NCI-H748 treated with DMSO at 0.1 percent for 48 hours (cell line): ENCODE data around the gene TPT1.

Experiments
- DNase-seq: peaks from one replicate; lab custom pipeline; 2025; lab: John Stamatoyannopoulos, UW

The TPT1 gene

DNA sequence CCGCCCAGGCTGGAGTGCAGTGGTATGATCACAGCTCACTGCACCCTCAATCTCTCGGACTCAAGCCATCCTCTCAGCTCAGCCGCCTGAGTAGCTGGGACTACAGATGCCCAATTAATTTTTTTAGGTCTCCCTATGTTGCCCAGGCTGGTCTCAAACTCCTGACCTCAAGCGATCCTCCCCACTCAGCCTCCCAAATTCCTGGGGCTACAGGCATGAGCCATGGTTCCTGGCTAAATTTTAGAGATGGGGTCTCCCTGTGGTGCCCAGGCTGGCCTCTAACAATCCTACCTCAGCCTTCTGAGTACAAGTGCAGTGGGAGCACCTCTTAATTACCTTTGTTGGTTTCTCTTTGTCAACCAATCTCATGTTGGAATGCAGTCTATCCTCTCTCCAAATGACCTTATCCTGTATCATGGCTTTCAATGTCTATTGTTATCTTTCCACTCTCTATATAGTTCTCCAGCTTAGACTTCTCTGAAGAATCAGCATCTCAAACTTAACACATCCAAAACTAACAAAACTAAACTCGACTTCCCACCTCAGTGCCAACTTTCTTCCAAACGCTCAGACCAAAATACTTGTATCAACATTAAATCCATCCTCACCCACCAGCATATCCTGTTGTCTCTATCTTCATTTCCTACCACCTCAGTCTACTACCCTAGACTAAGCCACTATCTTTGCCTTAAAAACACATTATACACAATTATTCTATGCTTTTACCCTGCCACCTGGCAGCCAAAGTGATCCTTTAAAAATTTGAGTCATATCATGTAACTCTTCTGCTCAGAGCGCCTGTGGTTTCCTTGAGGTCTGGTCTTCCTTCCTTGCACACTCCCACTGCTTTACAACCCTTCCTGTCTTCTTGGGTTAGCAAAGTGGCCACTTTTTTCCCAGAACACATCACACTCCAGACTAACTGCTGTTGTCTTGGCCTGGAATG is 6.7 kb downstream of the TPT1 start:
- DNase-seq = no peak

- no peak for DNase-seq
These were observed 7.6 kb downstream of the TPT1 start for GRCh38 chr13:45333251-45333976.

DNA sequence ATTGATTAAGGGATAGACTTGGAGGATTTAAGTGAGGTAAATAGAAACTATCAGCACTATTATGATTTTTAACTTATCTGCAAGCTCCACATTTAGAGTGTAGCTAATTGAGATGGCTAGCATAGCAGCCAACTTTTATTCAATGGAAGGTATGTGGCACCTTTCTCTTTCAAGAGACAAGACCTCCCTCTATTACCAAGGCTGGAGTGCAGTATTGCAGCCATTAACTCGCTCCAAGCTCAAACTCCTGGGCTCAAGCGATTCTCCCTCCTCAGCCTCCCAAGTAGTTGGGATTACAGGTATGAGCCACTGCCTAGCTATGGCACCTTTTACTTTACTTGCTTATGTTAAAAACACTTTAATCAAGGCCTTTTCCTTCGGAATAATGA is 8.2 kb downstream of the TPT1 start:
- no peak for DNase-seq

- DNase-seq = no peak
These were observed 8.8 kb downstream of the TPT1 start for GRCh38 chr13:45332036-45332830.

- DNase-seq = no peak
These were observed 9.3 kb downstream of the TPT1 start for GRCh38 chr13:45331692-45332035.

DNA sequence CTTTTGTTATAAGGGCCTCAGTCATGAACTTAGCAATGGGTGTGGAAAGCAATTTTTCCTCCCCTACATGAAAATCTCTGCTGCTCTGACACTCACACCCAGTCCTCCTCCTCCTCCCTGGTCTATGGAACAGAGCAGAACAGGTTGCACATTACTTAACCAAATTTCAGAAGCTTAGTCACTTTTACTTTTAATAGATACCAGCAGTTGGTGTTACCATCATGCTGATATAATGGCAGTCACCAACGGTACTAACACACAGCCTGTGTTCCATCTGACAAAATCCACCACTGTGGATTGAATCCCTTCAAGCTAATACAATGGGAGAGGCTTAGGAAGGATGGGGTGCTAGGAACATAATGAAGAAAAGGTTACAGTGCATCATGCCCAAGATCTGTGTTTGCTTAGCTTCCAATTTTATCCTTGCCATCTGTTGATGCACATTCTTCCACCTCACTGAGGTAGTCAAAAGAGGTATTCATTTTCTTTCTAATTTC is 9.8 kb downstream of the TPT1 start:
- no peak for DNase-seq

DNA sequence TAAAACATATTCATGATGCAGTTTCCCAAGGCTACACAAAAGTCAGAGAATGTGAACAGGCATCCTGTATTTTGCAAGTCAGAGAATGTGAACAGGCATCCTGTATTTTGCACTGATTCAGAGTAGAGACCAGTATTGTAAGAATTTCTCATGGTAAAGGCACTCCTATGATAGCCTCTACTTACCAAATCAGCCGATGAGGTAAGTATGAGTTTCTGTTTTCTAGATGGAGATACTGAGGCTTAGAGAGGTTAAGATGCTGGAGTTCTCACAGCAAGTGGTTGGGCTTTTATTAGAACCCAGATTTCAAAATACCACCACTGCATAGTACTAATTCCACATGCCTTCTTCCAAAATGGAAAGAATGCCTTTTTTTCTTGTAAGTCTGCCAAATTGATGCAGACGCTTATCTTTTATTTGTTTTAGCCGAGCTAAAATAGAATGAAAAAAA is 12.3 kb downstream of the TPT1 start:
- no peak for DNase-seq

DNA sequence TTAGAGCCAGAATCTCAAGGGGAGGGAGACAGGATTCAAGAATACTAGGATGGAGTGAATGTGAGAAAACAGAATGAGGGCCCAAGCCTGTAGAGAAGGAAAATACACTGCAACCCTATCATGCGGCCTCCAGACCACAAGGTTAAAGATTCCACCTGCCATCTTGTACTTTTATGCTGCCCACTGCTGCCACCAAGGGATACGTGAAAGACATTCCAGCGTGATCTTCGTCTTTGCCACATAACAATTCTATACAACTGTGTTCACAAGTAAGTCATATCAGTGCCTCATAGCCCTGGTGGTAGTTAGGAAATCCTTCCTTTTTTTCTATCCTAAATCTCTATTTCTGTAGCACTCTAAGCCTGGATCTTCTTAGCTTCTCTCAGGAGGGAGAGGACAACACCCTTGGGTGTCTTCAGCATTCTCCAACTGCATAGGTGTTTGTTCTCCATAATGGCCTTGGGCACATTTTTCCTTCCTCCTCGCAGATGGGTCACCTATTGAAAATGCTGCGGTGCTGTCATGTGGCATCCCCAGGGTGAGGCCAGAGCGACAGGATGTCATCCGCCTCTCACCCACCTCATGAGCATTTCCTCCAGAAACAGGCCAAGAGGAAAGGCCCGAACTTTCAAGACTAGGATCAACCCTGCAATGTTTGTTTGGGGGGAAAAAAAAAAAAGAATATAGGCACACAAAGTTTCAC is 13.6 kb downstream of the TPT1 start:
- no peak for DNase-seq

DNA sequence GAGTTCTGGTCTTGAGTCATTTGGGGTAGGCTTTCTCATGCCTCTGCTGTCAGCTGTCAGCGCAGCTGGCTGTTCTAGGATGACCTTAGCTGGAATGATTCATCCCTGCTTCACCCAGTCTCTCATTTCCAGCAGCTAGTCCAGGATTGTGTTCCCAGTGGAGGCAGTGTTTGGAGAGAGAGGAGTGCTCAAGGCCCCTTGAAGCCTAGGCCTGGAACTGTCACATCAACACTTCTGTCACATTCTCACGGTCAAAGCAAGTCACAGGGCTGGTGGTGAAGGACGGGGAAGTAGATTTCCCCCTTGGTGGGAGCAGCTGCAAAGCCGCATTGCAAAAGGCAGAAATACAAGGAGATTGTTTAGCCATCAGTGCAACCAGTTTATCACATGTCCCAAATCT is 15.2 kb downstream of the TPT1 start:
- no peak for DNase-seq

DNA sequence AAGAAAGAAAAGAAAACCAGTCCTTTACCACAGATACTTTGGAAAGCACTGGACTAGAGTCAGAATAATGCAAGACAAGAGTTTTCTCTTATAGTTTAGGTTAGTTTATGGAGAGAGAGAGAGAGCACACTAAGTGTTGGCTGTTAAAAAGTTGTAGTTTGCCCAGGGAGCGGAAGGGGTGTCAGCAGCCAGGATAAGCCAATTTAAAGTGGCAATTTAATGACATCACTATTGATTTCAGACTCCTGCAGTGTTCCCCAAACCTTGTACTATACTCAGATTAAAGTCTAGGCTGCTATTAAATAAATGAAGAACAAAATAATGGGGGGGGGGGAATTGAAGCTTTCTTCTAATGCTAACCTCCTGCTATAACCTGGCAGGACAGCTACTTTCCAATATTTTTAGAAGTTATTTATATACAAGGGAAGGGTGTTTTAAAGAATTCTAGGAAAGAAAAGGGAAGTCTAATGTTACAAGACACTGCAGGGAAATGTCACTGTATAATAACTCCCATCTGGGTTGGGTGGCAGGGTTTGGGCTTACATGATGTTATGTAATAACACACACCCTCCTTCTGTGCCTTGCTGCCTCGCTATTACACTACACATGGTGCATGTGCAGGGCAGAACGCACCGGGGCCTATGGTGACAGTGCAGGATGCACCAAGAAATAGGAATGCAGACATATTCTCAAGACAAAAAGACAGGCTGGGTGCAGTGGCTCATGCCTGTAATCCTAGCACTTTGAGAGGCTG is 19.9 kb downstream of the TPT1 start:
- no peak for DNase-seq

DNA sequence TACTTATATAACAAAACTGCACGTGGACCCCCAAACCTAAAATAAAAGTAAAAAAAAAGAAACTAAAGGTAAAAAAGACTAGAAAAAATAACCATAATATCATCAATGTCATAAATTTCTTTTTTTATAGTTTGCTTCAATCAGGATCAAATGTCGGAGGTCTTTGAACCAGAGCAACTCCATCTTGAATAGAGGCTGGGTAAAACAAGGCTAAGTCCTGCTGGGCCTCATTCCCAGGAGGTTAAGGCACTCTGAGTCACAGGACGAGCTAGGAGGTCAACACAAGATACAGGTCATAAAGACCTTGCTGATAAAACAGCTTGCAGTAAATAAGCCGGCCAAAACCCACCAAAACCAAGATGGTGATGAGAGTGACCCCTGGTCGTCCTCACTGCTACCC is 24.0 kb downstream of the TPT1 start:
- no peak for DNase-seq

- DNase-seq = no peak
These were observed 24.6 kb downstream of the TPT1 start for GRCh38 chr13:45316338-45316737.

DNA sequence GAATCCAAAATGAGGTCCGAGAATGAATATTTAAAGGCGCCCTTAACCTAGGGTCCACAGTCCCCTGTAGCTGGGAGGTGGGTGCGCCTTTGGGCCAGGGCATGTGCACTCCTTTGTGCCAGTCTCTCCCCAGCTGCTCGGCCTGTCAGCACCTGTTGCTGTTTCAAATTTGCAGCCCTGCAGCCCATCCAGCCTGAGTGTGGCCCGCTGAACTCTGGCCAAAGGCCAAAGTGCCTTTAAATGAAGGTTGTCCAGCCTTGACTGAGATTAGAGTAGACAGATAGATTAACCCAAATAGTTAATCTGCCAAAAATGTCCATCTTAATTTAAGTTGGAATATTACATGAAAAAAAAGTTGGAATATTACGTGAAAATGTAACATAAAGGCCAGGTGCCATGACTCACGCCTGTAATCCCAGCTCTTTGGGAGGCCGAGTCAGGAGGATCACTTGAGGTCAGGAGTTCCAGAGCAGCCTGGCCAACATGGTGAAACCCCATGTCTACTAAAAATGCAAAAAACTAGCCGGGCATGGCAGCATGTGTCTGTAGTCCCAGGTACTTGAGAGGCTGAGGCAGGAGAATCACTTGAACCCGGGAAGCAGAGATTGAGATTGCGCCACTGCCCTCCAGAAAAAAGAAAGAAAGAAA is 25.3 kb downstream of the TPT1 start:
- no peak for DNase-seq

DNA sequence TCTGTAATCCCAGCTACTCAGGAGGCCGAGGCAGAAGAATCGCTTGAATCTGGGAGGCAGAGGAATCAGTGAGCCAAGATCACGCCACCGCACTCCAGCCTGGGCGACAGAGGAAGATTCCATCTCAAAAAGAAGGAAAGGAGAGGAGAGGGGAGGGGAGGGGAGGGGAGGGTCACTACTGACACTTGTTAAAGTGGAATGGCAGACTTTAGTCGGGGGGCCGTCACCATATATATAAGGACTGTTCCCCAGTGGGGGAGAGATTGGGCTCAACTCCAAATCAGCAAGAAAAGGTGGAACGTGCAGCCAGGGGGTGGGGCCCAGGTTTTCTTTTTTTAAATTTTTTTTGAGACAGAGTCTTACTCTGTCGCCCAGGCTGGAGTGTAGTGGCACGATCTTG is 26.2 kb downstream of the TPT1 start:
- no peak for DNase-seq

GRCh38 chr13:45310341-45311131 is 30.4 kb downstream of the TPT1 start:
- DNase-seq = peak; percentile 74

GRCh38 chr13:45306966-45307365 is 34.0 kb downstream of the TPT1 start:
- no peak for DNase-seq

DNA sequence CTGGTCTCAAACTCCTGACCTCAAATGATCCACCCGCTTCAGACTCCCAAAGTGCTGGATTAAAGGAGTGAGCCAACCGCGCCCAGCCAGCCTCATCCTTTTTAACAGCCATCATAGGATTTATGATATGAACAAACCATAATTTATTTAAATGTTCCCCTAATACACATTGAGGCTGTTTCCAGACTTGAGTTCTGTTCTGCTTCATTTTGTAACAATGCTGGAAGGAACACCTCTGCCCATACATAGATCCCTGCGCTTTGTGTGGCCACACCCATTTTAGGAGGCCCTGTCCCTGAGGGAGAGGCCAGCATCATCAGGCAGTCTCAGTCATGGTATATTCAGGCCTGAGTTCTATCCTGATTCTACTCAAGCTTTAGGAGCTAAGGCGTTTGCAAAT is 35.9 kb downstream of the TPT1 start:
- no peak for DNase-seq

DNA sequence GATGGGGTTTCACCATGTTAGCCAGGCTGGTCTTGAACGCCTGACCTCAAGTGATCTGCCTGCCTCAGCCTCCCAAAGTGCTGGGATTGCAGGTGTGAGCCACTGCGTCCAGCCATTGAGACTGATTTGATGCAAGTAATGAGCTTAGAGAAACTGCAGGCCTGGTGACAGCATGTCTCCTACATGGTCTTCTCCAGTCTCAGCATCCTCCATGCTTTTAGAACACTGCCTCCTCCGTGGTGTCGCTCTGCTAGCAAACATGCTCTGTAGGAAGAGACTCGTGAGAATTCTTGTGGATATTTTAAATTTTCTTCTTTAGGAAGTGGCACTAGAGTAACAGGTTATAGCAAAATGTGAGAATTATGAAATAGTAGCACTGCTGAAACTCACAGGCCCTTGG is 37.1 kb downstream of the TPT1 start:
- no peak for DNase-seq

- DNase-seq = no peak
These were observed 38.0 kb downstream of the TPT1 start for GRCh38 chr13:45303026-45303425.

- DNase-seq = no peak
These were observed 38.5 kb downstream of the TPT1 start for GRCh38 chr13:45302507-45302906.
